HG03066 (cell line): ENCODE results near the gene ENTPD1.
A peak's percentile ranks its signal among the peaks of the same experiment; 100 is the strongest.
"Not testable (repeated sequence)": the region's sequence is repeated elsewhere in the genome, so short reads cannot be mapped to it uniquely, and the experiment has no call there.

ENCODE experiments used
- ATAC-seq: cut with Tn5 transposase; IDR thresholded peaks from one replicate; pipeline ENCODE4 v1.9.1; 2021; ENCODE audit warnings: low read depth; ENCODE audit not compliant: unreplicated experiment

ENTPD1 gene

DNA sequence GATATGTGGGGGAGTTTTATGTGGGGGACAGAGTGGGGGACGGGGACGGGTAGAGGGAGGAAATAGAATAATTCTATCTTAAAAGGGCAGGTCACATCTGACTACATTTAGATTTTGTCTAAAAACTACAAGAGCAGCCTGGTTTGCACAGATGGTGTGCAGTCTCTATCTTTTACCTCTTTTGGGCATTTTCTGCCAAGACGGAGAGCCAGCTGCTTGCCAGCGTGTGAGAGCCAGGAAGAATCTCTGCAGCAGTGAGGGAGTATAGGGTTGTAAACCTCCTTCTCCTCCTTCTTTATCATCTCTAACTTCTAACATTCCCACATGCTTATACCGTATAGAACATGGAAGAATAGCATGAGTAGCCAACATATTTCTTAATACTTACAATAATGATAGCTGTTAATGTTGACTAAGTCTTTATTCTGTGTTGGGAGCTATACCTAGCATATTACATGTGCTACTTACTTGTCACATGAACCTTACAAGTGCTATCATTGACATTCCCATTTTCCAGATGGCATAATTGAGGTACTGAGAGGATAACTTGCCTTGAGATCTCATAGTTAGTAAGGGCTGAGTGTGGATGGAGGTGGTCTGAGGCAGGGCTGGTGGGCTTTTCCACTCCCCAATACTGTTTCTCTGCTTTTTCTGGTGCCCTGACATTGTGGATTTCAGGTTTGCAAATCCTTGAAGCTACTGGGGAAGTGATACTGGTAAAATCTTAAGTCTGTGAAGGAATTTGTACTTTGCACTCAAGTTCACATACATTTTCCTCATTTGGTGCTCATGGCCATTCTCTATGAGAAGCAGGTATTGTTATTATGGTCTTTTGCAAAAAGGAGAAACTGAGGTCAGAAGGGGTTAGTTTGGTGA, 1.1 kb downstream of the ENTPD1 start:
- no peak for ATAC-seq

DNA sequence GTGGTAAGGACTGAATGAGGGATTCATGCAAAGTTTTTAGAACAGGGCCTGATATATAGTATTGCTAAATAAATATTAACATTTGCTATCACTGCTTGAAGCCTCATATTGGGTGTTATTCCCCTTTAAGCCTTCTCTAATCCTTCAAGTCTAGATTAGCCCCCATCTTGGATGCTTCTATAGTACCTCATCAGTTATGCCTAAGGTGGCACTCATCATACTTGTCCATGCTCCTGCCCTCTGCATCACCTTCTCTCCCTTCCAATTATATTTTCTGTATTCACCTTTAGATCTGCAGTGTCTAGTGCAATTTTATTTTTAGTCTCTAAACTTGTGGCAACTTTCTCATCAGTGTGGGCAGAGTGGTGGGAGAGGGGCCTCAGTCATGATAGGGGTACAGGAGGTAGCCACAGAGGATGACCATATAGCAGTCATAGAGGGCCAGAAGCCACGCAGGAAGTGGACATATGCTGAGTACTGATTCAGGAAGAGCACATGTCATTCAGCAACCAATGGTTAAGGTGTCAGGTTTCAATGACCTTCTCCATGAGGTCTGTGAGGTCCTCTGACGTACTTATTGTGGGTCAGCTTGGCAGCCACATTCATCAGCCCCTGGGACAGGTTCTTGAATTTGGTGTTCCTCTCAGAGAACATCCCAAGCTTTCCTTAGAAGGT, 2.5 kb downstream of the ENTPD1 start:
- peak; percentile 44 for ATAC-seq

DNA sequence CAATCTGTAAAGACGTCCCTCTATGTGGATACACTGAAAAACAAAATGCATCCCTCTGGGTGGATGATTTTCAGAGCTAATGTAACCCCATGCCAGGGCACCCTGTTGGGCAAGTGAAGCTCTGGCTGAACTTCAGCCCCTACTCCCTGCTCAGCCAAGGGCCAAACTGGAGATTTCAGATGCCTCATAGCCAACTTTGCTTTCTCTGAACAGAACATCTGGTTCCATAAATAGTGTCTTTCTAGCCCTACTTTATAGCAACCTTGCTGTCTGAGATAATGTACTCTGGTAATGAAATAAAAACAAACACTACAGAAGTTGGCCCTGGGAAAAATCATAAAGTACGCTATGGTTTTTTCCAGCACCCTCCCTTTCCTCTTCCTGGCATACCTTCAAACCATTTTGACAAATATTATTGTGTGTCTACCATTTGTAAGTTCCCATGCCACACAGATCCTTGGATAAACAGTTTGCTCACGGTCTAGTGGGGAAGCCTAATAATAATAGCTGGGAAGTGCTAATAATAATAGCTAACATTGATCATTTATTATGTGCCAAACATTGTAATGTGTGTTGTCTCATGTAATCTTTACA, 3.4 kb downstream of the ENTPD1 start:
- ATAC-seq = no peak

DNA sequence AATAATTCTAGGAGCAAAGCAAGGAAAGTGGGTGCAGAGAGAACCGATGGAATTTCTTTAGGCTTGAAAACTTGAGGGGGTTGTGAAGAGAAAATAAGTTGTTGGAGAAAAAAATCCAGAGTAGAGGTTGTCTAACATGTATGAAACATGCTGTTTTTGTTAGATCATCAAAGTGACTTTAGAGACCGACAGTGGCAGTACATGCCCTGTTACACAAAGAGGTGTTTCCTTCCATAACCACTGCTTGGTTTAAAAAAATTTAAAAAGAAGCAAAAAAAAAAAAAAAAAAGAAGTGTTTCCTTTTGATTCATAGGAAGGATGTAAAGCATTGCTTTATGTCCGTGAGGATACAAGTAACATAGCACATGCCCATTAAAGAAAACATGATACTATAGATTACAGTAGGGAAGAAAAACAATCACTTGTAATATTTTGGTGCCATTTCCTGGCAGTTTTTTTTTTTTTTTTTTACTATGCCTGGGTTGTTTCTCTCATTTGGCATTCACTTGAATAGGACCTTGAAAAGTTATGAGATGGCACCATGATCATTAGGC, 6.1 kb downstream of the ENTPD1 start:
- no peak for ATAC-seq

DNA sequence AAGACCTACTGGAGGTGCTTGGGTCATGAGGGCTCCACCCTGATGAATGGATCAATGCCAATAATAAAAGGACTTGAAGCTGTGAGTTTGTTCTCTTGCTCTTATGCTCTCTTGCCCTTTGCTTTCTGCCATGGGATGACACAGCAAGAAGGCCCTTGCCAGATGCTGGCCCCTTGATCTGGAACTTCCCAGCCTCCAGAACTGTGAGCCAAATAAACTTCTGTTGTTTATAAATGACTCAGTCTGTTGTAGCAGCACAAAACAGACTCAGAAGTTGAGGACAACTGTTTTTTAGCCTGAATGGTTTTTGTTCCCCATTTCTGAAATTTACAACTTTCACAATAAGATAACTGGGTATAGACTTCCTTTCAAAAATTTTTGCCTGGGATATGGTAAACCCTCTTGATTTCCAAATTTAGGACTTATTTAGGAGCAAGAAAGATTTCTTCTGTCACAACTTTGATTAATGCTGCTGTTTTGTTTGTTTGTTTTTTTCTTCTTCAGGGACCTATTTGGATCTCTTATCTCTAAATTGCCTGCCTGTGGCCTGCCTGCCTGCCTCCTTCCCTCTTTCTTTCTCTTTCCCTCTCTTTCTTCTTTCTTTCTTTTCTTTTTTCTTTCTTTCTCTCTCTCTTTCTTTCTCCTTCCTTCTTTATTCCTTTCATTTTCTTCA, 12.1 kb downstream of the ENTPD1 start:
- peak; percentile 81 for ATAC-seq

DNA sequence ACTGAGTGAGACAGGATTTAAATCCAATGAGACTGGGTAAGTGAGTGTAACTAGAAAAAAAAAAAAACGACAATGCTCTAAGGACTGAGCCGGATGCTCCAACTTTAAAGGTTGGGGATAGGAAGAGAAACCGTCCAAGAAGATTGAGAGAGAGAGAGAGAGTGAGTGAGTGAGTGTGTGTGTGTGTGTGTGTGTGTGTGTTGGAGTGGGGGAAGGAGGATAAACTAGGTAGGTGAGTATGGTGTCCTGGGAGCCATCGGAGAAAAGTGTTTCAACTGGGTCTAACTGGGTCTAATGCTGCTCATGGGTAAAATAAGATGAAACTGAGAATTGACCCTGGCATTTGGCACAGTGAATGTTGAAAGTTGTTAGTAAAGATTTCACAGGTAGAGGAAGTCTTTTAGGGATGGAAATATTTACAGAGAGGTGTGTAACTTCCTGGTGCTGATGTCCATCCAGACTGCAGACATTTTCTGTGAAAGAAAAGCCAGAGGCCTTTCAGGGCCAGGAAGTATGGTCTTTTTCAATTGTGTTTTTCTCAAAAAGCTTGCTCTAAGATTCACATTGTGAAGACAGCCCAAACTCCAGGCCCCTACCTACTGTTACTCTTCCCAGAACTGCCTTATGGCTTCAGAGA, 14.2 kb downstream of the ENTPD1 start:
- ATAC-seq = no peak

DNA sequence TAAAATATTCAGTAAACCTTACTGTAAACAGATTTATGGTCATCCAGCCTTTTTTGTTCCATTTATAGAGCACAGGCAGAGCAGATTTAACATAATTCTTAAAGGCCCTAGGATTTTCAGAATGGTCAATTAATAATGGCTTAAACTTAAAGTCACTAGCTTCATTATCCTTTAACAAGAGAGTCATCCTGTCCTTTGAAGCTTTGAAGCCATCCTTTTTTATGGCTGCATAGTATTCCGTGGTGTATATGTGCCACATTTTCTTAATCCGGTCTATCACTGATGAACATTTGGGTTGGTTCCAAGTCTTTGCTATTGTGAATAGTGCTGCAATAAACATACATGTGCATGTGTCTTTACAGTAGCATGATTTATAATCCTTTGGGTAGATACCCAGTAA, 17.5 kb downstream of the ENTPD1 start:
- ATAC-seq = not testable (repeated sequence)

DNA sequence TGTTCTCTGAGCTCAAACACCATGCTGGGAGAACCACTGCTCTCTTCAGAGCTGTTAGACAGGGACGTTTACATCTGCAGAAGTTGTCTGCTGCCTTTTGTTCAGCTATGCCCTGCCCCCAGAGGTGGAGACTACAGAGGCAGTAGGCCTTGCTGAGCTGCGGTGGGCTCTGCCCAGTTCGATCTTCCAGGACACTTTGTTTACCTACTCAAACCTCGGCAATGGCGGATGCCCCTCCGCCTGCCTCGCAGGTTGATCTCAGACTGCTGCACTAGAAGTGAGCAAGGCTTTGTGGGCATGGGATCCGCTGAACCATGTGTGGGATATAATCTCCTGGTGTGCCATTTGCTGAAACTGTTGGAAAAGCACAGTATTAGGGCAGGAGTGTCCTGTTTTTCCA, 21.7 kb downstream of the ENTPD1 start:
- not testable (repeated sequence) for ATAC-seq

DNA sequence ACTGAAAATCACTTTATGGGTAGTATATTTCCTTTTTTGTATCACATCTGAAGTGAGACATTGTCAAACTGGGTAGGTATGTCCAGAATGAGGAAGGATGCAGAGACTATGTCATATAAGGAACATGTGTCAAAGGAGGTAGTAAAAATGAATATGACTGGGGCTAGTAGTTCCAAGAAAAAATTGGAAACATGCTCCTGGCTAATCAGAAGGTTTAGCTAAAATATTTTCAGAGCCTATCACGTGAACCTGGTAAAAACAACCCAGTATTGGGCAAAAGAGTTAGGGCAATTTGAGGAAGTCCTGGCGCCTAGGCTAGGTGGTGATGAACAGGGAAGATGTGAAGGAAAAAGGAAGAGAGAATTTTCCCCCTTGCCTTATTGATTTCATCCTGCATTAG, 26.4 kb downstream of the ENTPD1 start:
- no peak for ATAC-seq

DNA sequence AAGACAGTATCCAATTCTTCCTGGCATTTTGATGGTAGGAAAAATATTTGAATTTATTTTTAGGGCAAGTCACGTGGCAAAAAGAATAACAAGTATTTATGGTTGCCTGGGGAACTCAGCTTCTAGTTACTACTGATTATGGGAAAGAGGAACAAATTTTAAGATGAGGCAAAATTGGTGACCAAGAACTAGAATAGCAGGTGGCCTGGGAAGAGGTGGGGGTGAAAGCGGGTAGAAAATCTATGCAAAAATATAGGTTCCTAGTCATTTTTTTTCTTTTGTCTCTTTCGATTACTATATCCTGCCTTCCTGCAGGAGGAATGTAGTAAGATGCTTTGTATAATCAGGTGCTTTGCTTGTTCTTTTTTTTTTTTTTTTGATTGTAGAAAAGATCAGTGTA, 27.8 kb downstream of the ENTPD1 start:
- peak; percentile 56 for ATAC-seq

DNA sequence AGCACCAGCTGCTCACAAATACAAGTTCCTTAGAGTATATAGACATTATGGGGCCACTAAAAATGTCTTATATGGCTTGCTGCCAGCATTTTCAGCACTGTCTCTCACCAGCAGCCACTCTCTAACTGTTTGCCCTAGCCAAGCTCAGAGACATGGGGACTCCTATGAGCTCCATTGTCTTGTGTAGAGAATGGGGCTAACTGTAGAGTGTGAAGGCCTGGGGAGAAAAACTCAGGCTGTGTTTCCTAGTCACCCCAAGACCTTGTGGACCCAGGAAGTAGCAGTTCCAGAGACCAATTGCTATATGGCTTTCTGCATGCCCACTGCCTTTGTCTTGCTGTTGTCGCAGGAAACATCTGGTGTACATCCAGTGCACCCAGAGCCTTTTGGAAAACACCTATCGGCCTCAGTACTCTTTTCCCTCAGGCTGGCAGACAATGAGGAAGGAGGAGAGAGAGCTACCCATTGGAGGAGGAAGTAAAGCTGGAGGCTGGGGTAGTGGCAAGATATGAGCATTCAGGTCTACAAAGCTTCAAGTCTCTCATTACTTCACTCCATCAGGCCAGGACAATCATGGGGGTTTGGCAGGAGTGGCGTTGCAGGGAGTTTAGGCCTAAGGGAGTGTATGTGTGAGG, 28.4 kb downstream of the ENTPD1 start:
- no peak for ATAC-seq

DNA sequence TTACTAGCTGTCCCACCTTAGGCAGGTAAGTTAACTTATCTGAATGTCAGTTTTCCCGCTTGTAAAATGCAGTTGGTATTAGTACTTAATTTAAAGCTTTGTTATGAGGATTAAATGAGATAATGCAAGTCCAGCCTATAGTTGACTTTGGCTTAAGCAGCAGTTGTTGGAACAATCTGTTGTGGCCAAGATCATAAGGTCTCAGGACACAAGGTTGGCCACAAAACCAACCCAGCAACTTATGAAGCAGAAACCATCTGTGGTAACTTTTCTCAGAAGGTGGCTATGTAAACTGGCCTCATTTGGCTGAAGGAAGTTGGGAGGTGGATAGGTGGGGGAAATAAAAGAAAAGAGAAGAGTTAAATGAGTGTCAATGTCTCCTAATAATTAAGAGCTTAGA, 29.4 kb downstream of the ENTPD1 start:
- ATAC-seq = no peak

DNA sequence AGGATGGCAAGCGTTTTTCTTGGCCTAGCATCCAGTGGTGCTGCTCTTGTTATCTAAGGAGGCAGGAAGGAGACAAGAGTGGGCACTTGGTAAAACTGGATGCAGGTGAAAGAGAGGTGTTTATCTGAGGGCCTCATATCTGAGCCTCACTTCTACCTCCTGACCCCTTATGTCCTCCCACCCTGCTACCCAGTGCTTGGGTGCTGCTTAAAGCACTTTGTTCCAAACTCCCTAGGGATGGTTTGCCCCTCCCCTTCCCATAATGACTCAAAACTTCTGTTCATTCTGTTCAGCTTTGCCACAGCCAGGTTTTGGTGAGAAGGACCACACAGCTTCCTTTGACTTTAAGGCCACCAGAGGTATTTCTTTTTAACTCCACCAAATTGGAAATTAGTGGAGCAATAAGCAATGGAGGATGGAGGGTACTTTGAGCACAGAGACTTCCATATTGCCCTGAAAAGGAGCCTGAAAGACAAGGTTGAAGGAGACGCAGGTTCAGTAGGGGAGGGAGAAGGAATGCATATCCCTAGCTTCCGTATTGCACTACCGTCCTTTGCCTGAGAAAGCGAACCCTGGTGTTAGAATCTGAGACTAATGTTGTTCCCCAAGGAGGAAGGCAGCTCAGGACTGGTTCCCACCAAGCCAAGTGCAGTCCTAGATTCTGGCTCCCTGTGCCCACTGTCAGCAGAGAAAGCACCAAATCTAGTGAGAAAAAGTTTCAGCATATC, 30.1 kb downstream of the ENTPD1 start:
- ATAC-seq = no peak

DNA sequence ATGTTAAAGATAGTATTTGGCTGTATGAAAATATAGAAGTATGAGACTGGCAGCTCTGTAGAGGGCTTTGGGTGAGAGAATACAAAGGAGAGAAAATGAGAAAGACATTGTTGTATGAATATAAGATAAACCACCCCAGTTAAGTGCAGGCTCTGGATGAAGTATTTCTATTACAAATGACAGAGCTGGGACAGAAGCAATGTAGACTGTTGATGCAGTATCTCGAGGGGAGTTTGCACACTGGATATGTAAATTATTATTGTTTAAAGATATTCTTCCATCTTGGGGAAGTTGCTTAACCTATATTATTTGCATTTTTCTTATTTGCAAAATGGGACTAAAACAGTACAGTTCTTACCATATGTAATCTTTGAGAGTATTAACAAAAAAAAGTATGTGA, 31.5 kb downstream of the ENTPD1 start:
- ATAC-seq = no peak

DNA sequence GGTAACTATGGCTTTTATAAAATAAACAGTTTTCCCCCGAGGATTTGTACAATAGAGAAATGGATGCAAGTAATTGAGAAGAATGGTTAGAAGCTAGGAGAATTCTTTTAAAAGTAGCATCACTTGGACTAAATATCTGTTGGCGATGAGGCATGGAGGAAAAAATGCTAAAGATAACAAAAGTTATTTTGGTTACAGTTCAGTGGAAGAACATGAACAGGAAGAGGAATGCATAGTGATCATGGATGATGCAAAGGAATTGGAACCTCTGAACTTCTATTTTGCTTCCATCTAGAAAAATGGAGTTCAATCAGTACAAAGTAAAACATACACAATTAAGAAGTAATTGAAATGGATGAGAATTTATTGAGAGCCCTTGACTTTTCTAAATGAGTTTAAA, 32.9 kb downstream of the ENTPD1 start:
- ATAC-seq = no peak

DNA sequence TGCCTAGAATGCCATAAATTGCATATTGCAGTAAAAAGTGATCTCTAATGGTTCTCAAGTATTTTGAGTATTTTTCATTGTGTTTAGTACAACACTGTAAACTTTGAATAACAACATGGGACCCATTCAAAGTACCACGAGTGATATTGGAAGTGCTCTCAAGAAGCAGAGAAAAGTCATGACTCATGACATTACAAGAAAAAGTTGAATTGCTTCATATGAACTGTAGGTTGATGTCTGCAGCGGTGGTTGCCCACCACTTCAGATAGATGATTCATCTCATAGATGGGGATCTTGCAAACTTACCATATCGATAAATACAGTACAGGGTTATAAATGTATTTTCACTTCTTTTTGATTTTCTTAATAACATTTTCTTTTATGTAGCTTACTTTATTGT, 33.9 kb downstream of the ENTPD1 start:
- ATAC-seq = no peak

DNA sequence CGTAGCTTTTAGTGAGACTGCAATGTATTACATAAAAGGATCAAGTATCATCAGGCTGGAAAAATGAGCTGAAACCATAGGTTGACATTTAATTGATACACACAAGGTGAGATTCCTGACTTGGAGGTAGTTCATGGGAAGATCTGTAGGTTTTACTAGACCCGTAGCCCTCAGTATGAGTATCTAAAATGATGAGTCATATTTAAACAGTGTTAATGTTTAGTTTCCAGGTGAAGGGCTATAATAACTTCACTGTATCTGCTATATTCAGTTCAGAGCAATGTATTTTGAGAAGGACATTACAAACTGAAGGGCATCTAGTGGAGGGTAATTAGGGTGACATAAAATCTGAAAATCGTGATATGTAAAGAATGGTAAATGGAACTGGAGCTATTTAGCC, 35.0 kb downstream of the ENTPD1 start:
- ATAC-seq = no peak

DNA sequence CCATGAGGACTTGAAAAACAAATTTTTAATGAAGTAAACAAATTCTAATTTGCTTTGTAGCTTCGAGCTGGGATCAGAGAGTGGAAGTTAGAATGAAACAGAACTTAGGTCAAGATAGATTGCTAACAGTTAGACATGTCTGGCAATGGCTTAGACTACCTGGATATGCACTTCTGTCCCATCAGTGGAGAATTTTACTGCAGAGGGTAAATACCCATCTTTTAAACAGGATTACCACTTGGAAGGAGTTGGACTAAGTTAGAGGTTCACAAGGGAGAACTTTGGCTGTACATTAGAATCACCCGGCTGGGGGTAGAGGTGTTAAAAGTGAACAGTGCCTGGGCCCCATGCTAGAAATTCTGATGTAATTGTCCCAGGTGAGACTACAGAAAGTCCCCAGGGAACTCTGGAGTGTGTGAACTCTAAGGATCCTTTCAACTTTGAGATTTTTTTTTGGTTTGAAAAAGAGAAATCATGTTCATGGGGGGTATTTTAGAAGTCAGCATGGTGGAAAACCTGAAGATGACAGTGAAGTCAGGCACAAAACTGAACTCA, 35.5 kb downstream of the ENTPD1 start:
- no peak for ATAC-seq

DNA sequence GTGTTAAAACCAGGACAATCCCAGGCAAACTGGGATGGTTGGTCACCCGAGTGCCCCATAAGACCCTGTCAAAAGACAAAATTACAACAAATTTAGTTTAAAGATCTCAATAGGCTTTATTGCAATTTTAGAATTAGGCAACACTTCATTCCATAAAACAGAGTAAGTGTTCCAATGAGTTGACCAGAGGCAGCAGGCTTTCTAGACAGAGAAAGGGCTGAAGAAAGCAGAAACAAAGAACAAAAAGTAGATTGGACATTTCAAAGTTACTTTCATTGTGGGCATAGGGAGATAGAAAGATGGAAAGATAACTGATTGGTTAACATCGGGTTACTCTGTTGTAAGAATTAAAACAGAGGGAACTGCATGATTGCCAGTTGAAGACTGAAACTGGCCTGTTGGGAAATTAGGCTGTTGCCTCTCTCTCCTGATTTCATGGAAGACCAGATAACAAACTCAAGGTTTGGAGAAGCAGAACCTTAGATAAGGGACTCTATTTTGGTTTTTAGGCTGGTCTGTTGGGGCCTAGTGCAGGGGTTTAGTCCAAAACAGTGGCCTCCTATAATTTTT, 36.3 kb downstream of the ENTPD1 start:
- no peak for ATAC-seq
